PC-9 (cell line): Measurements from ENCODE around the gene GNB3.

Source experiments
- CTCF ChIP-seq: fragments of 200-600 bp; sonication (generic); conservative IDR thresholded peaks from 2 replicates; pipeline ENCODE4 v1.6.1; 2017; ENCODE audit warnings: mixed run types, antibody characterized with exemption, mild to moderate bottlenecking, moderate library complexity
- EZH2 ChIP-seq: fragments of 200-600 bp; sonication (generic); IDR thresholded peaks from 2 replicates; pipeline ENCODE4 v1.8.0; 2017; ENCODE audit warnings: antibody characterized with exemption, low read depth

DNA sequence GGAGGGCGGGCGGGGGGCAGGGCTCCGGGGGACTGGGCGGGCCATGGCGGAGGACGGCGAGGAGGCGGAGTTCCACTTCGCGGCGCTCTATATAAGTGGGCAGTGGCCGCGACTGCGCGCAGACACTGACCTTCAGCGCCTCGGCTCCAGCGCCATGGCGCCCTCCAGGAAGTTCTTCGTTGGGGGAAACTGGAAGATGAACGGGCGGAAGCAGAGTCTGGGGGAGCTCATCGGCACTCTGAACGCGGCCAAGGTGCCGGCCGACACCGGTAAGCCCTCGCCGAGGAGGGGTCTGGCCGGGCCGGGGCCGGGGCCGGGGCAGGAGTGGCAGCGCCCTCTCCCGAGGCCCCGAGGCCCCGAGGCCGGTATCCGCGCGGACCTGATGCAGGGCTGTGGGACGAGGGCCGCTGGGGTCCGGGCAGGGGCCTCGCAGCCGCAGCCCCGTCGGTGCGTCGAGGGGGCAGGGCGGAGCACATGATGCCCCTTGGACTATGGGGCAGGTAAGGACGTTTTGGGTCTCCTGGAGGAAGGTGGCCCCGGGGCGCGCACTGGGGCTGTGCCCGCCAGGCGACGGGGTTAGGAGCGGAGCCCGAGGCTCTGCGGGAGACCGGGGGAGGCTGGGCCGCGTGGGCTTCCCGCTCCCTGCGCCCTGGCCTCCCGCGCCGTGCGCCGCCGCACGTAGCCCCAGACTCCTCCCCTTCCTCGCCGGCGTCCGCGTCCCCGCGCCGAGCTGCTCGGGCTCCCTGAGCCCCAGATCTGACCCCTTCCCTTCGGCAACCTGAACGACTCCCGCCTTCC lies 26.9 kb downstream of the GNB3 start, which contains the start of gene TPI1:
- TF ChIP-seq EZH2 (no peak), CTCF (no peak; the same call in 1 of the 2 replicates)
